Stimulated activated CD4-positive, alpha-beta T cell treated with anti-CD3 and anti-CD28 coated beads, Interleukin-1b, Interleukin-23, amount 100 ng/mL, for 24 hours (primary cell): ENCODE measurements around the gene NAALAD2.

ENCODE experiments used
- DNase-seq, 4 experiments: peaks; one replicate each; pipeline ENCODE4 v3.0.0-alpha.2; 2020; ENCODE audit warnings: low read depth in 4 of 4, low spot score in 1 of 4

NAALAD2 gene

GRCh38 chr11:90239967-90240636 is 105.6 kb downstream of the NAALAD2 start:
- peak in 1 of 4 experiments; percentile 10 for DNase-seq

- DNase-seq, result no peak
Measured at GRCh38 chr11:90241414-90241813, 107.0 kb downstream of the NAALAD2 start.
